GM18951 (cell line): ENCODE measurements around the gene JPH4.

Experiments used
- POLR2A ChIP-seq: IDR thresholded peaks from 4 replicates; pipeline ENCODE4 v1.6.1; 2011; ENCODE audit warnings: mild to moderate bottlenecking; ENCODE audit not compliant: insufficient read length, insufficient read depth; ENCODE audit errors: extremely low read depth
- in situ Hi-C: fragments of 300-500 bp; cut with MboI; formaldehyde crosslinking; loops from one replicate; pipeline ENCODE4 v1.12.0; 2022; ENCODE audit warnings: low sequenced_read_pairs, mixed read lengths, inconsistent platforms; ENCODE audit not compliant: unreplicated experiment

The JPH4 gene

DNA sequence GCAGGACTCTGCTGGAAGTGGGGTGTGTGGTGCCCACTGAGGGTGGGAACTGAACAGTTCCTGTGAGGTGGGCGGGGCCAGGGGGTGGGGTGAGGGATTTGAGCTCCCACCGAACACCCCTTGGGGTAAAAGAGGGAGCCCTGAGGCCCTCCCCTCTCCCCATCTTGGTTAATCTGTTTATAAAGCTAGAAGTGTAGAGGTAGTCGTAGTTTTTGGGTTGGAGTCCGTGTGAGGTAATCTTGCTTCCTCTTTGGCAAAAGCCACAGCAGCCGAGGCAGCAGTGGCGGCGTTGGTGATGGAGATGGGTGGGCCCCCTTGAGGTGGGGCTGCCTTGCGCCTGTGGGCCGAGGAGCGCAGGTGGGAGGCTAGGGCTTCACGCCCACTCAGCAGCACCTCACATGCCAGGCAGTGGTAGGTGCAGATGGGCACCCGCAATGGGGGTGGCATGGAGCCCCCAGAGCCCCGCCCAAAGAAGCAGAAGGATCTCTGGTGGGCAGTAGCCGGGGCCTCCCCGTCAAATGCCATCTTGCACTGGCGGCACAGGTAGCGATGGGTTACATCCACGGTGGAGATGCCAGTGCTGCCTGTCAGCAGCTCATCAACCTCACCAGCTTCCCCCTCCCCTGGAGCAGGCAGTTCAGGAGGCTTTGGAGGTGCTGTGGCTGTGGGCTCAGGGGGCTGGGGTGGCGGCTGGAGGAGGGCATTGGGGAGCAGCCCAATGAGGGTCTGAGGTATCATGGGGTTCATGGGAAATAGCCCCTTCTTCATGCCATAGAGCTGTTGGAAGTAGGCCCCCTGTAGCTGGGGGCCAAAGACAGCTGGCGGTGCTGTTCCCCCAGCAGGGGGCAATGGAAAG is 56.6 kb downstream of the JPH4 start:
- TF ChIP-seq POLR2A: no peak
- in situ Hi-C loops: no loop called here

GRCh38 chr14:23520899-23521533 is 57.6 kb downstream of the JPH4 start:
- in situ Hi-C loops: no loop called here
- TF ChIP-seq POLR2A: no peak

- in situ Hi-C loops: no loop called here
- no peak for TF ChIP-seq POLR2A
Measured at GRCh38 chr14:23518709-23519108, 59.9 kb downstream of the JPH4 start.
